H9 (cell line): Measurements from ENCODE around the gene CALML5. TPM values are rescaled to one million over a fixed set of nuclear protein-coding genes. Genes with fewer than 3 reads are reported as not detected.

Source experiments
- DNase-seq: peaks from one replicate; pipeline ENCODE4 v3.0.0-alpha.2; 2017
- H2AFZ ChIP-seq: one replicate; pipeline ENCODE4 v1.6.1; 2013; ENCODE audit warnings: mild to moderate bottlenecking, low read length, control low read depth, moderate library complexity
- H2AK5ac ChIP-seq: 2 replicates; pipeline ENCODE4 v1.6.1; 2013; ENCODE audit warnings: low read length, control low read depth, mixed read lengths; ENCODE audit not compliant: insufficient read length
- H2BK120ac ChIP-seq: one replicate; pipeline ENCODE4 v1.6.1; 2013; ENCODE audit warnings: low read depth, mild to moderate bottlenecking, low read length, control low read depth, inconsistent platforms; ENCODE audit not compliant: poor library complexity, severe bottlenecking
- H2BK12ac ChIP-seq: 2 replicates; pipeline ENCODE4 v1.6.1; 2013; ENCODE audit warnings: low read length, control low read depth, mixed read lengths, low read depth; ENCODE audit not compliant: insufficient read length
- H2BK15ac ChIP-seq: 2 replicates; pipeline ENCODE4 v1.6.1; 2013; ENCODE audit warnings: low read depth, low read length, control low read depth
- H2BK20ac ChIP-seq: one replicate; pipeline ENCODE4 v1.6.1; 2013; ENCODE audit warnings: low read depth, mild to moderate bottlenecking, low read length, control low read depth, inconsistent platforms; ENCODE audit not compliant: poor library complexity, severe bottlenecking
- H2BK5ac ChIP-seq: 2 replicates; pipeline ENCODE4 v1.6.1; 2013; ENCODE audit warnings: low read length, control low read depth, mixed read lengths; ENCODE audit not compliant: insufficient read length
- H3K14ac ChIP-seq: 2 replicates; pipeline ENCODE4 v1.6.1; 2013; ENCODE audit warnings: low read length, control low read depth; ENCODE audit not compliant: insufficient read depth
- H3K18ac ChIP-seq: 2 replicates; pipeline ENCODE4 v1.6.1; 2013; ENCODE audit warnings: low read depth, mild to moderate bottlenecking, mixed read lengths, low read length, control low read depth; ENCODE audit not compliant: insufficient read length
- H3K23ac ChIP-seq: 2 replicates; pipeline ENCODE4 v1.6.1; 2013; ENCODE audit warnings: low read length, control low read depth, mixed read lengths, low read depth; ENCODE audit not compliant: insufficient read length
- H3K23me2 ChIP-seq: 2 replicates; pipeline ENCODE4 v1.6.1; 2013; ENCODE audit warnings: low read depth, mild to moderate bottlenecking, mixed read lengths, low read length, control low read depth; ENCODE audit not compliant: insufficient read length, poor library complexity, severe bottlenecking
- H3K27ac ChIP-seq: 2 replicates; pipeline ENCODE4 v1.5.1; 2013; ENCODE audit warnings: low read length, control low read depth, mixed read lengths, low read depth; ENCODE audit not compliant: insufficient read length
- H3K27me3 ChIP-seq: 2 replicates; pipeline ENCODE4 v1.6.1; 2013; ENCODE audit warnings: low read length, control low read depth, inconsistent platforms; ENCODE audit not compliant: insufficient read depth
- H3K4ac ChIP-seq: 2 replicates; pipeline ENCODE4 v1.6.1; 2013; ENCODE audit warnings: low read depth, mild to moderate bottlenecking, control low read depth, inconsistent platforms, low read length, moderate library complexity
- H3K4me1 ChIP-seq: 2 replicates; pipeline ENCODE4 v1.6.1; 2013; ENCODE audit warnings: low read length, control low read depth, inconsistent platforms; ENCODE audit not compliant: insufficient read depth
- H3K4me2 ChIP-seq: 2 replicates; pipeline ENCODE4 v1.6.1; 2013; ENCODE audit warnings: low read length, control low read depth, mixed read lengths; ENCODE audit not compliant: insufficient read length, insufficient read depth
- H3K56ac ChIP-seq: 2 replicates; pipeline ENCODE4 v1.6.1; 2013; ENCODE audit warnings: low read depth, mild to moderate bottlenecking, mixed read lengths, low read length, control low read depth; ENCODE audit not compliant: insufficient read length
- H3K79me1 ChIP-seq: 2 replicates; pipeline ENCODE4 v1.6.1; 2013; ENCODE audit warnings: low read depth, mild to moderate bottlenecking, moderate library complexity, low read length, control low read depth, inconsistent platforms; ENCODE audit not compliant: insufficient read depth, poor library complexity, severe bottlenecking
- H3K79me2 ChIP-seq: 2 replicates; pipeline ENCODE4 v1.6.1; 2013; ENCODE audit warnings: low read length, control low read depth, inconsistent platforms; ENCODE audit not compliant: insufficient read depth
- H3K9ac ChIP-seq: 2 replicates; pipeline ENCODE4 v1.6.1; 2013; ENCODE audit warnings: low read length, control low read depth, mixed read lengths; ENCODE audit not compliant: insufficient read length; ENCODE audit errors: extremely low read depth
- H3K9me3 ChIP-seq: one replicate; pipeline ENCODE4 v1.6.1; 2013; ENCODE audit warnings: low read depth, low read length, inconsistent platforms; ENCODE audit not compliant: control insufficient read depth
- H3T11ph ChIP-seq: one replicate; pipeline ENCODE4 v1.6.1; 2013; ENCODE audit warnings: mild to moderate bottlenecking, low read length, control low read depth, inconsistent platforms
- H4K20me1 ChIP-seq: one replicate; pipeline ENCODE4 v1.6.1; 2013; ENCODE audit not compliant: control insufficient read depth, insufficient read length, insufficient read depth
- H4K5ac ChIP-seq: 2 replicates; pipeline ENCODE4 v1.6.1; 2013; ENCODE audit warnings: low read depth, mild to moderate bottlenecking, mixed read lengths, low read length, control low read depth; ENCODE audit not compliant: insufficient read length
- H4K8ac ChIP-seq: replicated peaks from 2 replicates; pipeline ENCODE4 v1.6.1; 2013; ENCODE audit warnings: low read length, control low read depth, mixed read lengths, low read depth; ENCODE audit not compliant: insufficient read length
- H4K91ac ChIP-seq: 2 replicates; pipeline ENCODE4 v1.6.1; 2013; ENCODE audit warnings: low read depth, mild to moderate bottlenecking, moderate library complexity, mixed read lengths, low read length, control low read depth; ENCODE audit not compliant: insufficient read length
- H3K27ac Mint-ChIP-seq, 3 experiments: 2 replicates in 2 of 3; 3 replicates in 1 of 3; pipeline ENCODE4 v1.8.0; 2020 to 2021; ENCODE audit warnings: mixed read lengths in 3 of 3, mild to moderate bottlenecking in 1 of 3, moderate library complexity in 1 of 3
- H3K27me3 Mint-ChIP-seq: 2 replicates; pipeline ENCODE4 v1.8.0; 2021; ENCODE audit warnings: low read depth, mild to moderate bottlenecking, moderate library complexity, mixed read lengths
- H3K36me3 Mint-ChIP-seq, 3 experiments: 2 replicates in 2 of 3; 3 replicates in 1 of 3; pipeline ENCODE4 v1.8.0; 2020 to 2021; ENCODE audit warnings: low read depth in 3 of 3, mixed read lengths in 3 of 3; ENCODE audit not compliant: insufficient read depth in 1 of 3
- H3K4me1 Mint-ChIP-seq, 2 experiments: 2 replicates each; pipeline ENCODE4 v1.8.0; 2020; ENCODE audit warnings: mixed read lengths in 2 of 2
- H3K4me3 Mint-ChIP-seq, 2 experiments: 2 replicates in 1 of 2; 3 replicates in 1 of 2; pipeline ENCODE4 v1.8.0; 2020 to 2021; ENCODE audit warnings: mild to moderate bottlenecking in 2 of 2, mixed read lengths in 2 of 2, moderate library complexity in 1 of 2
- H3K9me3 Mint-ChIP-seq, 2 experiments: 2 replicates in 1 of 2; 3 replicates in 1 of 2; pipeline ENCODE4 v1.8.0; 2020; ENCODE audit warnings: mild to moderate bottlenecking in 2 of 2, mixed read lengths in 2 of 2, moderate library complexity in 1 of 2
- CTCF ChIP-seq: fragments of 200-600 bp; sonication (generic); conservative IDR thresholded peaks from 3 replicates; pipeline ENCODE4 v1.8.0; 2021; ENCODE audit warnings: antibody characterized with exemption, mild to moderate bottlenecking
- WGBS: extraction: QIAGEN DNeasy Blood & Tissue Kit; methylation state at CpG from one replicate; pipeline ENCODE4 v1.1.7; 2013; ENCODE audit warnings: missing lambda C conversion rate, low lambda C conversion rate, mixed read lengths; ENCODE audit not compliant: insufficient read length; ENCODE audit errors: extremely low coverage; 5-methylcytosine and 5-hydroxymethylcytosine counted together
- total RNA-seq: library from RNA; stranded (reverse); gene quantifications from 2 replicates; pipeline ENCODE4 v1.2.1, GENCODE V29; 2021

The CALML5 gene
- total RNA-seq, 1 experiment from 2014 or later = not detected

GRCh38 chr10:5508161-5508604, 8.8 kb upstream of the CALML5 start:
- Mint-ChIP-seq H3K27me3 (peaks cover 2% of the 10 kb centered on the region), H3K27ac (no peak overlapping the region), H3K9me3 (no peaks in the 10 kb centered on the region), H3K4me3 (no peak overlapping the region), H3K4me1 (peaks cover 7 to 11% of the 10 kb centered on the region in 2 experiments), H3K36me3 (no peaks in the 10 kb centered on the region; a peak in 1 of 7 replicates)
- Histone ChIP-seq H4K5ac (no peak overlapping the region), H3K27ac (no peak overlapping the region), H2AK5ac (no peak overlapping the region), H2AFZ (no peak overlapping the region), H3K14ac (no peak overlapping the region; the same call in 1 of the 2 replicates), H2BK15ac (no peak overlapping the region), H3K9ac (no peak overlapping the region), H3K4me1 (no peaks in the 10 kb centered on the region; the same call in 1 of the 2 replicates), H2BK5ac (no peak overlapping the region), H4K20me1 (no peaks in the 10 kb centered on the region), H4K8ac (no peak overlapping the region), H3K4ac (no peak overlapping the region), H3K79me2 (no peaks in the 10 kb centered on the region), H3T11ph (no peak overlapping the region), H3K18ac (no peak overlapping the region), H2BK20ac (no peak overlapping the region), H4K91ac (no peak overlapping the region), H3K56ac (no peak overlapping the region), H3K79me1 (no peaks in the 10 kb centered on the region), H2BK12ac (no peak overlapping the region), H3K4me2 (no peak overlapping the region), H3K27me3 (no peaks in the 10 kb centered on the region), H2BK120ac (no peak overlapping the region), H3K23ac (no peak overlapping the region), H3K23me2 (no peaks in the 10 kb centered on the region), H3K9me3 (no peaks in the 10 kb centered on the region)
- no CpG with 5 or more reads among the region's 18 CpGs for WGBS
- TF ChIP-seq CTCF = no peak
- DNase-seq = no peak
